A549 treated with GW870086 at 1 μM for 4 hours (cell line): ENCODE data around the gene NCBP2. TPM values are rescaled to one million over a fixed set of nuclear protein-coding genes. Genes with fewer than 3 reads are reported as not detected.

Source experiments
- total RNA-seq: library from RNA; stranded (reverse); fragments of 200-300 nt; extraction: Qiagen RNA extraction; gene quantifications from 5 replicates; pipeline ENCODE4 v1.2.3, GENCODE V29; 2022; ENCODE audit warnings: low read depth

Gene NCBP2
- 40.8 to 47.0 TPM (median 46.2 TPM) in 5 replicates for total RNA-seq

GRCh38 chr3:196942226-196942914, at the start of gene NCBP2:
TSS of gene NCBP2 (minus strand) at chr3:196942528. CDS start at chr3:196942503, 25 bp downstream.

GRCh38 chr3:196968233-196969133, 26.2 kb upstream of the NCBP2 start, which contains the start of gene PIGZ:
TSS of gene PIGZ (minus strand) at chr3:196968833. CDS start at chr3:196952031, 16,802 bp downstream.

Other genes with a start within 250 kb of the NCBP2 start
- gene CEP19, start 230.3 kb downstream of the NCBP2 start, total RNA-seq: 2.3 to 2.9 TPM (median 2.7 TPM) in 5 replicates
- 30.4 to 34.3 TPM (median 31.9 TPM) in 5 replicates for gene PIGX, start 230.2 kb downstream of the NCBP2 start, total RNA-seq
- gene PAK2, start 202.7 kb downstream of the NCBP2 start, total RNA-seq: 30.0 to 55.4 TPM (median 41.2 TPM) in 5 replicates
- 4.7 to 7.6 TPM (median 6.5 TPM) in 5 replicates for gene SENP5, start 74.6 kb downstream of the NCBP2 start, total RNA-seq
- 0.82 to 1.7 TPM (median 1.7 TPM) in 5 replicates for gene PIGZ, start 26.3 kb upstream of the NCBP2 start, total RNA-seq
- 52.2 to 72.0 TPM (median 61.8 TPM) in 5 replicates for gene MELTF, start 87.3 kb upstream of the NCBP2 start, total RNA-seq